ENCODE results near the gene PHYKPL.

- TF ChIP-seq CTCF (IDR thresholded peaks at IDR 0.05) (no peak), POLR2A (IDR thresholded peaks at IDR 0.05) (no peak)
Observed at GRCh38 chr5:178213003-178213461, 19.6 kb downstream of the PHYKPL start.
